CD14-positive monocyte (primary cell): Measurements from ENCODE around the gene BANP. TPM values are rescaled to one million over a fixed set of nuclear protein-coding genes. Genes with fewer than 3 reads are reported as not detected.

ENCODE experiments used
- DNase-seq, 3 donors: peaks; one replicate each; pipeline ENCODE4 v3.0.0-alpha.2; 2011 to 2022
- H2AFZ ChIP-seq: 2 replicates; pipeline ENCODE4 v1.6.0; 2012; ENCODE audit warnings: mild to moderate bottlenecking, low read depth, low read length, inconsistent platforms; ENCODE audit not compliant: insufficient read depth, poor library complexity, severe bottlenecking
- H3K27ac ChIP-seq, 2 donors: 1 replicate in 1 of 2; 2 replicates in 1 of 2; pipeline ENCODE4 v1.5.1; 2012 to 2013; ENCODE audit warnings: low read length in 2 of 2, control low read depth in 1 of 2, inconsistent platforms in 1 of 2, low read depth in 1 of 2, mild to moderate bottlenecking in 1 of 2
- H3K27me3 ChIP-seq, 2 donors: one replicate each; pipeline versions ENCODE4 v1.6.0 to v1.6.1; 2011 to 2013; ENCODE audit warnings: low read length in 2 of 2; ENCODE audit not compliant: control insufficient read depth in 2 of 2, insufficient read depth in 2 of 2
- H3K36me3 ChIP-seq, 2 donors: replicated peaks in 1 of 2; 1 replicate in 1 of 2; 2 replicates in 1 of 2; pipeline versions ENCODE4 v1.5.1 to v1.6.1; 2012 to 2013; ENCODE audit warnings: low read length in 2 of 2, control low read depth in 1 of 2, inconsistent platforms in 1 of 2, mild to moderate bottlenecking in 1 of 2; ENCODE audit not compliant: insufficient read depth in 2 of 2, control insufficient read depth in 1 of 2
- H3K4me1 ChIP-seq, 2 donors: 1 replicate in 1 of 2; 2 replicates in 1 of 2; pipeline versions ENCODE4 v1.5.1 to v1.6.1; 2012 to 2013; ENCODE audit warnings: low read length in 2 of 2, control low read depth in 1 of 2, inconsistent platforms in 1 of 2, mild to moderate bottlenecking in 1 of 2, moderate library complexity in 1 of 2; ENCODE audit not compliant: insufficient read depth in 2 of 2, control insufficient read depth in 1 of 2
- H3K4me2 ChIP-seq: replicated peaks from 2 replicates; pipeline ENCODE3; 2012; ENCODE audit warnings: low read length, moderate library complexity, mild to moderate bottlenecking; ENCODE audit not compliant: poor library complexity, severe bottlenecking; ENCODE audit errors: extremely low read depth
- H3K4me3 ChIP-seq, 3 experiments: fragments of 200-600 bp in 1 of 3; sonication (generic) in 1 of 3; replicated peaks in 1 of 3; 1 replicate in 2 of 3; 2 replicates in 1 of 3; pipeline ENCODE4 v1.5.1; 2011 to 2013; ENCODE audit warnings: low read length in 3 of 3, mild to moderate bottlenecking in 3 of 3, control low read depth in 2 of 3, low read depth in 2 of 3, inconsistent platforms in 1 of 3, moderate library complexity in 1 of 3
- H3K79me2 ChIP-seq: 2 replicates; pipeline ENCODE4 v1.6.0; 2012; ENCODE audit warnings: mild to moderate bottlenecking, control low read depth, inconsistent platforms, low read length, moderate library complexity; ENCODE audit not compliant: insufficient read depth
- H3K9ac ChIP-seq: 2 replicates; pipeline ENCODE4 v1.6.0; 2017; ENCODE audit warnings: low read length, mild to moderate bottlenecking; ENCODE audit not compliant: insufficient read depth, poor library complexity, severe bottlenecking
- H3K9me3 ChIP-seq, 2 donors: replicated peaks in 1 of 2; 1 replicate in 1 of 2; 2 replicates in 1 of 2; pipeline versions ENCODE4 v1.5.1 to v1.6.1; 2012 to 2013; ENCODE audit warnings: low read length in 2 of 2, control low read depth in 1 of 2; ENCODE audit not compliant: control insufficient read depth in 1 of 2, insufficient read depth in 1 of 2
- H4K20me1 ChIP-seq: 2 replicates; pipeline ENCODE4 v1.6.0; 2012; ENCODE audit warnings: mild to moderate bottlenecking, low read length, control low read depth, moderate library complexity; ENCODE audit not compliant: insufficient read depth
- H3K27ac Mint-ChIP-seq, 7 donors: one replicate each; pipeline ENCODE4 v1.8.0; 2020; ENCODE audit warnings: mild to moderate bottlenecking in 7 of 7, mixed read lengths in 7 of 7, moderate library complexity in 6 of 7, inconsistent platforms in 2 of 7
- H3K27me3 Mint-ChIP-seq, 3 donors: one replicate each; pipeline ENCODE4 v1.8.0; 2021 to 2022; ENCODE audit warnings: low read depth in 3 of 3, mild to moderate bottlenecking in 3 of 3, mixed read lengths in 3 of 3, moderate library complexity in 3 of 3, inconsistent platforms in 1 of 3
- H3K36me3 Mint-ChIP-seq, 2 donors: one replicate each; pipeline ENCODE4 v1.8.0; 2020; ENCODE audit warnings: mixed read lengths in 2 of 2, inconsistent platforms in 1 of 2, mild to moderate bottlenecking in 1 of 2
- H3K4me1 Mint-ChIP-seq: one replicate; pipeline ENCODE4 v1.8.0; 2020; ENCODE audit warnings: mild to moderate bottlenecking, mixed read lengths
- H3K4me3 Mint-ChIP-seq, 2 donors: one replicate each; pipeline ENCODE4 v1.8.0; 2020; ENCODE audit warnings: mild to moderate bottlenecking in 2 of 2, mixed read lengths in 2 of 2, moderate library complexity in 1 of 2
- H3K9me3 Mint-ChIP-seq, 7 donors: one replicate each; pipeline ENCODE4 v1.8.0; 2020 to 2022; ENCODE audit warnings: mixed read lengths in 7 of 7, mild to moderate bottlenecking in 6 of 7, moderate library complexity in 6 of 7, inconsistent platforms in 2 of 7
- WGBS: methylation state at CpG from one replicate; pipeline ENCODE4 v1.1.5; 2013; ENCODE audit warnings: missing lambda C conversion rate; ENCODE audit not compliant: insufficient coverage; 5-methylcytosine and 5-hydroxymethylcytosine counted together
- intact Hi-C, 2 donors: fragments of 100-400 bp; cut with micrococcal nuclease; formaldehyde crosslinking; loops; one replicate each; pipeline versions ENCODE4 v1.15.0 to v1.15.1; 2023
- polyA plus RNA-seq, 3 donors: library from polyadenylated mRNA; depleted of rRNA in 1 of 3; unstranded in 2 of 3; stranded (reverse) in 1 of 3; fragments of 300-500 nt in 2 of 3; fragments of >200 nt in 1 of 3; fragmentation: Illumina TruSeq in 2 of 3; gene quantifications; 1 replicate in 2 of 3; 2 replicates in 1 of 3; pipeline ENCODE4 v1.2.3, GENCODE V29; 2012 to 2021
- TF ChIP-seq, protein P1 (sequence below): fragments of 200-600 bp; IDR thresholded peaks from one replicate; pipeline ENCODE4 v1.8.0; 2022; ENCODE audit warnings: antibody characterized with exemption, mild to moderate bottlenecking

BANP gene
- polyA plus RNA-seq, 3 donors: 10.1 to 40.9 (median 11.7) TPM

DNA sequence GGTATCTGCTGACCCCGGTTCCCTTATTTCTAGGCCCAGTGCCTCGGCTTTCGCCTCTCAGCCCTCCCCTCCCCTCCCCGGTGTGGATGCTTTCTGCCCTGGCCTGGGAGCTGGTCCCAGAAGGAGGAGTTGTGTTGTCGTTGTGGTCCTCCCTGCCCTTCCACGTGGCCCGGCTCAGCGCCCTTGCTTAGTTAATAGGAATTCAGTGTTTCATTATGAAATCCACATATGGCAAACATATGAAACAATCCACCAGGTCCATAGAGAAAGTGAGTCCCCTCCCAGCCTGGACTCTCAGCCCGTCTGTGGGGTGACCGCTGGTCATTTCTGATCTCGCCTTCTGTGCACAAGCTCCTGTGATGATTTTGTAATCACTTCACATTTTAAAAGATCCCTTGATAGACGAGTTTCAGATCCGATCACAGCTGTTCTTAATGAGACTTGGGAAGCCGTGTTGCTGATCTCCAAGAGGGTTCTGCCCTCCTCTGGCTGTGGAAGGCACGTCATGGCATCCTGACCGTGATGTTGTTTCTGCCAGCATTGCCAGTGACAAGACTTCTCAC, 112.1 kb downstream of the BANP start:
- DNase-seq: no peak
- no peaks in the 10 kb centered on the region for H3K27me3 ChIP-seq
- intact Hi-C loops: no loop called here
- H3K79me2 ChIP-seq: no peaks in the 10 kb centered on the region
- no peaks in the 10 kb centered on the region for H3K4me1 ChIP-seq
- no peaks in the 10 kb centered on the region for H3K4me1 Mint-ChIP-seq
- no peak overlapping the region for H2AFZ ChIP-seq
- H3K36me3 ChIP-seq: peaks cover 41 to 95% of the 10 kb centered on the region in 2 donors
- peak overlapping the region in 3 of 7 donors; percentile 7 to 52 (median 35) for H3K27ac Mint-ChIP-seq
- H3K36me3 Mint-ChIP-seq: peaks cover 62 to 86% of the 10 kb centered on the region in 2 donors
- no peak overlapping the region for H3K4me3 ChIP-seq
- no peak overlapping the region for H3K4me3 Mint-ChIP-seq
- H3K27me3 Mint-ChIP-seq: peaks cover 0 to 1% (median 0%) of the 10 kb centered on the region in 3 donors
- H4K20me1 ChIP-seq: peaks cover 18% of the 10 kb centered on the region
- no peak overlapping the region for H3K4me2 ChIP-seq
- H3K9me3 ChIP-seq: no peaks in the 10 kb centered on the region
- WGBS: 100% methylated on average over 8 of the region's 16 CpGs
- TF ChIP-seq, protein P1, sequence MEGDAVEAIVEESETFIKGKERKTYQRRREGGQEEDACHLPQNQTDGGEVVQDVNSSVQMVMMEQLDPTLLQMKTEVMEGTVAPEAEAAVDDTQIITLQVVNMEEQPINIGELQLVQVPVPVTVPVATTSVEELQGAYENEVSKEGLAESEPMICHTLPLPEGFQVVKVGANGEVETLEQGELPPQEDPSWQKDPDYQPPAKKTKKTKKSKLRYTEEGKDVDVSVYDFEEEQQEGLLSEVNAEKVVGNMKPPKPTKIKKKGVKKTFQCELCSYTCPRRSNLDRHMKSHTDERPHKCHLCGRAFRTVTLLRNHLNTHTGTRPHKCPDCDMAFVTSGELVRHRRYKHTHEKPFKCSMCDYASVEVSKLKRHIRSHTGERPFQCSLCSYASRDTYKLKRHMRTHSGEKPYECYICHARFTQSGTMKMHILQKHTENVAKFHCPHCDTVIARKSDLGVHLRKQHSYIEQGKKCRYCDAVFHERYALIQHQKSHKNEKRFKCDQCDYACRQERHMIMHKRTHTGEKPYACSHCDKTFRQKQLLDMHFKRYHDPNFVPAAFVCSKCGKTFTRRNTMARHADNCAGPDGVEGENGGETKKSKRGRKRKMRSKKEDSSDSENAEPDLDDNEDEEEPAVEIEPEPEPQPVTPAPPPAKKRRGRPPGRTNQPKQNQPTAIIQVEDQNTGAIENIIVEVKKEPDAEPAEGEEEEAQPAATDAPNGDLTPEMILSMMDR: no peak
- H3K9me3 Mint-ChIP-seq: no peaks in the 10 kb centered on the region
- no peak overlapping the region for H3K27ac ChIP-seq
- no peak overlapping the region for H3K9ac ChIP-seq

GRCh38 chr16:88064011-88064888, 113.0 kb downstream of the BANP start:
- H3K36me3 Mint-ChIP-seq: peaks cover 62 to 85% of the 10 kb centered on the region in 2 donors
- no peaks in the 10 kb centered on the region for H3K27me3 ChIP-seq
- no peaks in the 10 kb centered on the region for H3K4me1 Mint-ChIP-seq
- peaks cover 14% of the 10 kb centered on the region for H4K20me1 ChIP-seq
- H3K4me3 Mint-ChIP-seq: no peak overlapping the region
- intact Hi-C loops: no loop called here
- peaks cover 40 to 94% of the 10 kb centered on the region in 2 donors for H3K36me3 ChIP-seq
- H2AFZ ChIP-seq: no peak overlapping the region
- H3K4me1 ChIP-seq: no peaks in the 10 kb centered on the region
- H3K4me3 ChIP-seq: no peak overlapping the region
- peaks cover 0 to 1% (median 0%) of the 10 kb centered on the region in 3 donors for H3K27me3 Mint-ChIP-seq
- no peak for DNase-seq
- H3K4me2 ChIP-seq: no peak overlapping the region
- no peaks in the 10 kb centered on the region for H3K79me2 ChIP-seq
- peak overlapping the region in 1 of 7 donors; percentile 69 for H3K27ac Mint-ChIP-seq
- H3K9me3 Mint-ChIP-seq: no peaks in the 10 kb centered on the region
- no peak overlapping the region for H3K9ac ChIP-seq
- H3K9me3 ChIP-seq: no peaks in the 10 kb centered on the region
- TF ChIP-seq, protein P1: no peak
- WGBS: over 99% methylated on average over 25 of the region's 31 CpGs
- H3K27ac ChIP-seq: no peak overlapping the region
